ENCODE data around the gene TIMM29. TPM values are rescaled to one million over a fixed set of nuclear protein-coding genes. Genes with fewer than 3 reads are reported as not detected.

Gene TIMM29
- polyA plus RNA-seq (2011; rRNA removed) (7.8 and 9.1 TPM in 2 replicates), polyA plus RNA-seq (2017; fragmentation: RNase III; extraction: RNeasy Plus Mini Kit Qiagen cat#74134 plus additional on column Dnase treatment) (17.1 to 20.5 TPM (median 19.7 TPM) in 3 replicates), polyA minus RNA-seq (2011; rRNA and poly(A)+ RNA removed) (3.7 and 4.8 TPM in 2 replicates)
- polyA plus RNA-seq (2012; cell fraction: cytosol; rRNA removed) = 11.5 and 16.0 TPM in 2 replicates
- polyA plus RNA-seq (2012; cell fraction: nucleus; rRNA removed) = 10.6 and 14.3 TPM in 2 replicates

GRCh38 chr19:10928563-10929401 is at the start of gene TIMM29, which contains the start of gene YIPF2:
TIMM29 (plus strand) TSS chr19:10928811; CDS start chr19:10928823, 12 bp downstream.
YIPF2 (minus strand) TSS chr19:10928639; CDS start chr19:10928410, 229 bp downstream.
- peak within 1 kb of the TSS; percentile 91 to 97 for H3K27ac ChIP-seq
- peaks cover 11% of the 10 kb centered on the region; the same call in 2 of the 3 replicates for H3K4me1 ChIP-seq
- 0% methylated on average over 9 of the region's 96 CpGs for WGBS (ENCODE audit: missing lambda C conversion rate)
- peak; percentile 87 to 96 for DNase-seq (ENCODE audit: low read depth in 1 of 2, low spot score in 1 of 2)
- no peak for FAIRE-seq
- peak within 1 kb of the TSS; percentile 94 for H3K4me2 ChIP-seq
- peak; percentile 93 to 94 for ATAC-seq
- no peaks in the 10 kb centered on the region for H3K9me3 ChIP-seq
- peak within 1 kb of the TSS; percentile 100 for H3K4me3 ChIP-seq
- POLR2A ChIA-PET = no interaction called here
- CTCF ChIA-PET = interaction anchor here (2.0 kb wide), 1 partner anchor 13 kb away, joined by 12 read pairs; no protein-coding TSS in a partner anchor
- peak; percentile 71 to 74; a peak in 2 of 5 replicates for TF ChIP-seq JUN (IDR thresholded peaks at IDR 0.05)
- TF ChIP-seq E2F6 (IDR thresholded peaks at IDR 0.05; ENCODE audit: borderline replicate concordance, low read depth) = no peak
- peak; percentile 58; the same call in 1 of the 2 replicates for TF ChIP-seq MAX (IDR thresholded peaks at IDR 0.05)
- no peak for TF ChIP-seq KDM1A (IDR thresholded peaks at IDR 0.05; ENCODE audit: low read depth)
- TF ChIP-seq ELK1 (IDR thresholded peaks at IDR 0.05; ENCODE audit: low read depth, low read length) = 0 out of 2 replicates have a peak, but pooled peaks have one; percentile 13
- 0 out of 2 replicates have a peak, but pooled peaks have one; percentile 54 for TF ChIP-seq RFX5 (IDR thresholded peaks at IDR 0.05)
- TF ChIP-seq KDM5A (IDR thresholded peaks at IDR 0.05) = peak; percentile 96
- TF ChIP-seq BCL3 (IDR thresholded peaks at IDR 0.05) = peak; percentile 83; the same call in 2 of the 3 replicates
- TF ChIP-seq POLR2A (IDR thresholded peaks at IDR 0.05; ENCODE audit: low read length) = peak; percentile 41

GRCh38 chr19:10881403-10882107 is 47.1 kb upstream of the TIMM29 start:
- no peaks in the 10 kb centered on the region for H3K9me3 ChIP-seq
- no peak for DNase-seq (ENCODE audit: low read depth in 1 of 2, low spot score in 1 of 2)
- no peak for FAIRE-seq
- WGBS (ENCODE audit: missing lambda C conversion rate) = 90% methylated on average over 12 of the region's 14 CpGs
- no peak for ATAC-seq
- TF ChIP-seq HOXB13 (CRISPR knock-in tag; IDR thresholded peaks at IDR 0.05; ENCODE audit: low read depth) (no peak), JUN (IDR thresholded peaks at IDR 0.05) (no peak), E2F6 (IDR thresholded peaks at IDR 0.05; ENCODE audit: borderline replicate concordance, low read depth) (no peak), CHD4 (IDR thresholded peaks at IDR 0.05; ENCODE audit: borderline replicate concordance) (no peak), MYC (IDR thresholded peaks at IDR 0.05; ENCODE audit: borderline replicate concordance, low read length) (no peak)
- H3K27ac ChIP-seq = no peak overlapping the region
- H3K4me2 ChIP-seq = no peak overlapping the region
- H3K4me1 ChIP-seq = peaks cover 14% of the 10 kb centered on the region; the same call in 2 of the 3 replicates
- POLR2A ChIA-PET = no interaction called here
- no peak overlapping the region for H3K4me3 ChIP-seq
- CTCF ChIA-PET = interaction anchor here (0.8 to 2.3 kb wide), 7 partner anchors 9 to 164 kb away, joined by 3 to 6 read pairs (median 5); partner anchors contain the start of genes CARM1 and DNM2

- ATAC-seq (no peak), DNase-seq (ENCODE audit: low read depth in 1 of 2, low spot score in 1 of 2) (no peak), FAIRE-seq (no peak)
- Histone ChIP-seq H3K4me1 (peaks cover 14% of the 10 kb centered on the region; the same call in 2 of the 3 replicates), H3K9me3 (no peaks in the 10 kb centered on the region), H3K27ac (no peak overlapping the region), H3K4me2 (no peak overlapping the region), H3K4me3 (no peak overlapping the region)
- CTCF ChIA-PET = interaction anchor here (0.8 to 2.3 kb wide), 4 partner anchors 9 to 165 kb away, joined by 3 to 6 read pairs (median 4); partner anchors contain the start of genes CARM1 and DNM2
- POLR2A ChIA-PET = no interaction called here
- WGBS (ENCODE audit: missing lambda C conversion rate) = 84% methylated on average over 4 of the region's 9 CpGs
- TF ChIP-seq CBX2 (IDR thresholded peaks at IDR 0.05; ENCODE audit: borderline replicate concordance, low read depth) = no peak
- no peak for TF ChIP-seq RARB (CRISPR knock-in tag; IDR thresholded peaks at IDR 0.05)
- TF ChIP-seq GATA3 (IDR thresholded peaks at IDR 0.05; ENCODE audit: borderline replicate concordance) = no peak
- TF ChIP-seq EHMT2 (IDR thresholded peaks at IDR 0.05; ENCODE audit: low read depth) = no peak
- TF ChIP-seq NPAS2 (CRISPR knock-in tag; IDR thresholded peaks at IDR 0.05; ENCODE audit: borderline replicate concordance) = no peak
- no peak for TF ChIP-seq HOXB13 (CRISPR knock-in tag; IDR thresholded peaks at IDR 0.05; ENCODE audit: low read depth)
- no peak for TF ChIP-seq BHLHE40 (IDR thresholded peaks at IDR 0.05; ENCODE audit: low read depth, low read length)
- TF ChIP-seq HMGXB4 (CRISPR knock-in tag; IDR thresholded peaks at IDR 0.05; ENCODE audit: borderline replicate concordance) = no peak
- no peak for TF ChIP-seq FOXS1 (CRISPR knock-in tag; IDR thresholded peaks at IDR 0.05)
- no peak for TF ChIP-seq CBX8 (IDR thresholded peaks at IDR 0.05)
Observed at GRCh38 chr19:10882108-10882457, 46.5 kb upstream of the TIMM29 start.

Measured in A549 (cell line).